ENCODE results near the gene UBR7.
"Not testable (repeated sequence)": the region's sequence is repeated elsewhere in the genome, so short reads cannot be mapped to it uniquely, and the experiment has no call there.

The UBR7 gene

GRCh38 chr14:93206793-93207467 is at the start of gene UBR7, which contains the start of gene GON7:
TSS of gene UBR7 (plus strand) at chr14:93207256. CDS start at chr14:93207292, 36 bp downstream.
TSS of gene GON7 (minus strand) at chr14:93207065. CDS start at chr14:93207037, 28 bp downstream.
- DNase-seq (ENCODE audit: low read depth in 3 of 3) = peak; percentile 65 to 75 (median 71)

- DNase-seq (ENCODE audit: low read depth in 3 of 3) = not testable (repeated sequence)
Measured at GRCh38 chr14:93158349-93158748, 48.7 kb upstream of the UBR7 start.

GRCh38 chr14:93159625-93160352 is 47.3 kb upstream of the UBR7 start:
- DNase-seq (ENCODE audit: low read depth in 3 of 3) = not testable (repeated sequence)

GRCh38 chr14:93160353-93160801 is 46.7 kb upstream of the UBR7 start:
- DNase-seq (ENCODE audit: low read depth in 3 of 3) = no peak

GRCh38 chr14:93161411-93161940 is 45.6 kb upstream of the UBR7 start:
- no peak for DNase-seq (ENCODE audit: low read depth in 3 of 3)

GRCh38 chr14:93163564-93163963 is 43.5 kb upstream of the UBR7 start:
- DNase-seq (ENCODE audit: low read depth in 3 of 3) = no peak

GRCh38 chr14:93165271-93166265 is 41.5 kb upstream of the UBR7 start:
- not testable (repeated sequence) for DNase-seq (ENCODE audit: low read depth in 3 of 3)

- not testable (repeated sequence) for DNase-seq (ENCODE audit: low read depth in 3 of 3)
Measured at GRCh38 chr14:93168610-93169009, 38.4 kb upstream of the UBR7 start.

- DNase-seq (ENCODE audit: low read depth in 3 of 3) = not testable (repeated sequence)
Measured at GRCh38 chr14:93169619-93170018, 37.4 kb upstream of the UBR7 start.

GRCh38 chr14:93170141-93170540 is 36.9 kb upstream of the UBR7 start:
- not testable (repeated sequence) for DNase-seq (ENCODE audit: low read depth in 3 of 3)

- DNase-seq (ENCODE audit: low read depth in 3 of 3) = no peak
Measured at GRCh38 chr14:93171376-93171775, 35.7 kb upstream of the UBR7 start.

GRCh38 chr14:93173943-93174395 is 33.1 kb upstream of the UBR7 start:
- DNase-seq (ENCODE audit: low read depth in 3 of 3) = no peak

GRCh38 chr14:93174731-93175130 is 32.3 kb upstream of the UBR7 start:
- DNase-seq (ENCODE audit: low read depth in 3 of 3) = not testable (repeated sequence)

- DNase-seq (ENCODE audit: low read depth in 3 of 3) = no peak
Measured at GRCh38 chr14:93175492-93175891, 31.6 kb upstream of the UBR7 start.

GRCh38 chr14:93183596-93184317 is 23.3 kb upstream of the UBR7 start:
- no peak for DNase-seq (ENCODE audit: low read depth in 3 of 3)

GRCh38 chr14:93184391-93185348 is 22.4 kb upstream of the UBR7 start, which contains the start of the genes LYSET and MOAP1:
TSS of gene LYSET (plus strand) at chr14:93185317. CDS start at chr14:93185406, 89 bp downstream.
TSS of gene MOAP1 (minus strand) at chr14:93184897. CDS start at chr14:93184242, 655 bp downstream.
- DNase-seq (ENCODE audit: low read depth in 3 of 3) = peak; percentile 76 to 86 (median 80)

- DNase-seq (ENCODE audit: low read depth in 3 of 3) = no peak
Measured at GRCh38 chr14:93185349-93185720, 21.7 kb upstream of the UBR7 start.

GRCh38 chr14:93186466-93186865 is 20.6 kb upstream of the UBR7 start:
- no peak for DNase-seq (ENCODE audit: low read depth in 3 of 3)

GRCh38 chr14:93186956-93187355 is 20.1 kb upstream of the UBR7 start:
- DNase-seq (ENCODE audit: low read depth in 3 of 3) = no peak

Data from stimulated activated CD4-positive, alpha-beta T cell treated with anti-CD3 and anti-CD28 coated beads, TNF-alpha, amount 100 ng/mL, for 4 hours (primary cell).